ENCODE results near the gene HSD3B2. TPM values are rescaled to one million over a fixed set of nuclear protein-coding genes. Genes with fewer than 3 reads are reported as not detected.

HSD3B2 gene
- total and polyA plus RNA-seq, 2 donors (not counting 3 experiments of a cell fraction or from before 2014, with no cell fraction given): not detected

- TF ChIP-seq FOS (IDR thresholded peaks at IDR 0.05; ENCODE audit: borderline replicate concordance, insufficient read depth, low read length): no peak
- TF ChIP-seq GATA2 (IDR thresholded peaks at IDR 0.05; ENCODE audit: insufficient read depth, insufficient read length, low read depth, low read length): no peak
- no peak for TF ChIP-seq POLR2A (IDR thresholded peaks at IDR 0.05; ENCODE audit: low read depth, low read length)
- no peak for TF ChIP-seq POLR2AphosphoS5 (IDR thresholded peaks at IDR 0.05; ENCODE audit: insufficient read depth, low read depth, low read length)
- no peak for TF ChIP-seq CTCF (IDR thresholded peaks at IDR 0.05; ENCODE audit: extremely low read depth in 1 of 2, insufficient read depth in 1 of 2, low read depth in 1 of 2, low read length in 2 of 2)
- no peak for TF ChIP-seq MYC (IDR thresholded peaks at IDR 0.05; ENCODE audit: low read depth, low read length)
- no peak for TF ChIP-seq JUN (IDR thresholded peaks at IDR 0.05; ENCODE audit: borderline replicate concordance, insufficient read depth, insufficient read length, low read depth)
- TF ChIP-seq EZH2 (IDR thresholded peaks at IDR 0.05; ENCODE audit: borderline replicate concordance, low read depth, low read length, severe bottlenecking): no peak
- TF ChIP-seq, protein P1, sequence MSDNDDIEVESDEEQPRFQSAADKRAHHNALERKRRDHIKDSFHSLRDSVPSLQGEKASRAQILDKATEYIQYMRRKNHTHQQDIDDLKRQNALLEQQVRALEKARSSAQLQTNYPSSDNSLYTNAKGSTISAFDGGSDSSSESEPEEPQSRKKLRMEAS (IDR thresholded peaks at IDR 0.05; ENCODE audit: insufficient read depth, insufficient read length): no peak
- no peak overlapping the region for H3K27ac ChIP-seq (ENCODE audit: insufficient read depth, low read depth, low read length)
- H4K20me1 ChIP-seq (replicated peaks; ENCODE audit: control insufficient read depth, extremely low read depth, insufficient read depth, low read length): no peaks in the 10 kb centered on the region
- no peaks in the 10 kb centered on the region for H3K79me2 ChIP-seq (ENCODE audit: control insufficient read depth, insufficient read depth, low read length)
- H2AFZ ChIP-seq (ENCODE audit: low read depth, low read length): no peak overlapping the region
- H3K4me3 ChIP-seq (replicated peaks in 1 of 3; ENCODE audit: insufficient read depth in 1 of 3, low read depth in 1 of 3, low read length in 3 of 3): no peak overlapping the region
- no peak for FAIRE-seq
- ChIA-PET POLR2A (no interaction called here), CTCF (interaction anchor here (0.8 to 1.0 kb wide), 2 partner anchors 10 to 106 kb away, joined by 3 read pairs; no protein-coding TSS in a partner anchor)
- no peak for DNase-seq (ENCODE audit: low read depth, low spot score)
- H3K4me2 ChIP-seq (ENCODE audit: insufficient read depth, low read length): no peak overlapping the region
- no peaks in the 10 kb centered on the region for H3K9me3 ChIP-seq (replicated peaks; ENCODE audit: control insufficient read depth, insufficient read depth, low read length)
- no peaks in the 10 kb centered on the region for H3K36me3 ChIP-seq (ENCODE audit: control insufficient read depth in 2 of 2, extremely low read depth in 1 of 2, insufficient read depth in 2 of 2, low read length in 2 of 2)
- BruUV-seq (replicated peaks): no TSS peak
- intact Hi-C loops (cut with micrococcal nuclease): no loop called here
- no peaks in the 10 kb centered on the region for H3K27me3 ChIP-seq (ENCODE audit: control insufficient read depth in 2 of 2, insufficient read depth in 2 of 2, low read length in 2 of 2)
- dilution Hi-C loops (cut with MboI; ENCODE audit: extremely low pct_ligation_motif_present, low sequenced_read_pairs): no loop called here
- H3K9me1 ChIP-seq (replicated peaks; ENCODE audit: control insufficient read depth, extremely low read depth, insufficient read depth, low read length): no peaks in the 10 kb centered on the region
- H3K9ac ChIP-seq (replicated peaks; ENCODE audit: extremely low read depth, insufficient read depth, low read length): no peak overlapping the region
- no peaks in the 10 kb centered on the region for H3K4me1 ChIP-seq (ENCODE audit: control insufficient read depth, extremely low read depth, insufficient read depth, low read length)
These were observed 33.8 kb upstream of the HSD3B2 start for GRCh38 chr1:119380983-119381662.

All from endothelial cell of umbilical vein (primary cell).